HL-60 (cell line): ENCODE data around the gene BBS12.

Experiments used
- REST ChIP-seq: IDR thresholded peaks from 2 replicates; pipeline ENCODE4 v1.6.1; 2012; ENCODE audit warnings: low read depth; ENCODE audit not compliant: insufficient replicate concordance
- SPI1 ChIP-seq: IDR thresholded peaks from 2 replicates; pipeline ENCODE4 v1.6.1; 2012; ENCODE audit warnings: low read depth, mild to moderate bottlenecking, borderline replicate concordance
- TF ChIP-seq, protein P1 (sequence below): IDR thresholded peaks from one replicate; pipeline ENCODE4 v1.5.1; 2011; ENCODE audit warnings: low read length, control low read depth, inconsistent platforms; ENCODE audit not compliant: insufficient read depth

GRCh38 chr4:122687531-122688061, 44.9 kb upstream of the BBS12 start:
- TF ChIP-seq, protein P1, sequence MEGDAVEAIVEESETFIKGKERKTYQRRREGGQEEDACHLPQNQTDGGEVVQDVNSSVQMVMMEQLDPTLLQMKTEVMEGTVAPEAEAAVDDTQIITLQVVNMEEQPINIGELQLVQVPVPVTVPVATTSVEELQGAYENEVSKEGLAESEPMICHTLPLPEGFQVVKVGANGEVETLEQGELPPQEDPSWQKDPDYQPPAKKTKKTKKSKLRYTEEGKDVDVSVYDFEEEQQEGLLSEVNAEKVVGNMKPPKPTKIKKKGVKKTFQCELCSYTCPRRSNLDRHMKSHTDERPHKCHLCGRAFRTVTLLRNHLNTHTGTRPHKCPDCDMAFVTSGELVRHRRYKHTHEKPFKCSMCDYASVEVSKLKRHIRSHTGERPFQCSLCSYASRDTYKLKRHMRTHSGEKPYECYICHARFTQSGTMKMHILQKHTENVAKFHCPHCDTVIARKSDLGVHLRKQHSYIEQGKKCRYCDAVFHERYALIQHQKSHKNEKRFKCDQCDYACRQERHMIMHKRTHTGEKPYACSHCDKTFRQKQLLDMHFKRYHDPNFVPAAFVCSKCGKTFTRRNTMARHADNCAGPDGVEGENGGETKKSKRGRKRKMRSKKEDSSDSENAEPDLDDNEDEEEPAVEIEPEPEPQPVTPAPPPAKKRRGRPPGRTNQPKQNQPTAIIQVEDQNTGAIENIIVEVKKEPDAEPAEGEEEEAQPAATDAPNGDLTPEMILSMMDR = no peak
- peak; percentile 71 for TF ChIP-seq SPI1
- no peak for TF ChIP-seq REST
